ENCODE results near the gene PHF21A.
A peak's percentile ranks its signal among the peaks of the same experiment; 100 is the strongest.

PHF21A gene

GRCh38 chr11:46130286-46130940 lies 9.2 kb upstream of the PHF21A start:
- Histone ChIP-seq H3K36me3 (ENCODE audit: insufficient read depth, low read length) (no peaks in the 10 kb centered on the region), H3K4me2 (ENCODE audit: low read length) (no peak overlapping the region), H4K20me1 (ENCODE audit: insufficient read depth, low read length) (no peaks in the 10 kb centered on the region), H3K27ac (ENCODE audit: low read depth, low read length, poor library complexity, severe bottlenecking) (no peak overlapping the region), H3K9ac (ENCODE audit: low read length) (no peak overlapping the region), H3K4me3 (ENCODE audit: low read depth, low read length, poor library complexity, severe bottlenecking) (no peak overlapping the region), H3K9me2 (ENCODE audit: low read depth, low read length) (no peaks in the 10 kb centered on the region), H3K27me3 (ENCODE audit: insufficient read depth, low read length) (no peaks in the 10 kb centered on the region), H3K9me3 (ENCODE audit: low read length) (no peaks in the 10 kb centered on the region), H3K79me2 (ENCODE audit: insufficient read depth, low read length) (no peaks in the 10 kb centered on the region), H2AFZ (ENCODE audit: low read length) (no peak overlapping the region), H3K4me1 (ENCODE audit: insufficient read depth, low read length, severe bottlenecking) (peaks cover 9% of the 10 kb centered on the region), H3F3A (ENCODE audit: insufficient read depth, low read length) (no peaks in the 10 kb centered on the region)
- no peak for TF ChIP-seq CTCF (IDR thresholded peaks at IDR 0.05; ENCODE audit: low read length)
- no peak for TF ChIP-seq EZH2 (IDR thresholded peaks at IDR 0.05; ENCODE audit: borderline replicate concordance, low read length)

- peaks cover 9% of the 10 kb centered on the region for H3K4me1 ChIP-seq (ENCODE audit: insufficient read depth, low read length, severe bottlenecking)
- H4K20me1 ChIP-seq (ENCODE audit: insufficient read depth, low read length): no peaks in the 10 kb centered on the region
- no peak overlapping the region for H3K27ac ChIP-seq (ENCODE audit: low read depth, low read length, poor library complexity, severe bottlenecking)
- no peaks in the 10 kb centered on the region for H3F3A ChIP-seq (ENCODE audit: insufficient read depth, low read length)
- no peaks in the 10 kb centered on the region for H3K79me2 ChIP-seq (ENCODE audit: insufficient read depth, low read length)
- H3K36me3 ChIP-seq (ENCODE audit: insufficient read depth, low read length): no peaks in the 10 kb centered on the region
- TF ChIP-seq EZH2 (IDR thresholded peaks at IDR 0.05; ENCODE audit: borderline replicate concordance, low read length): no peak
- no peak for TF ChIP-seq CTCF (IDR thresholded peaks at IDR 0.05; ENCODE audit: low read length)
- H3K9me2 ChIP-seq (ENCODE audit: low read depth, low read length): no peaks in the 10 kb centered on the region
- H3K4me3 ChIP-seq (ENCODE audit: low read depth, low read length, poor library complexity, severe bottlenecking): no peak overlapping the region
- H3K4me2 ChIP-seq (ENCODE audit: low read length): no peak overlapping the region
- H2AFZ ChIP-seq (ENCODE audit: low read length): no peak overlapping the region
- H3K27me3 ChIP-seq (ENCODE audit: insufficient read depth, low read length): no peaks in the 10 kb centered on the region
- H3K9ac ChIP-seq (ENCODE audit: low read length): no peak overlapping the region
- H3K9me3 ChIP-seq (ENCODE audit: low read length): no peaks in the 10 kb centered on the region
These were observed 7.9 kb upstream of the PHF21A start for GRCh38 chr11:46129133-46129532.

GRCh38 chr11:46127150-46127638 lies 5.9 kb upstream of the PHF21A start:
- H3F3A ChIP-seq (ENCODE audit: insufficient read depth, low read length): no peaks in the 10 kb centered on the region
- H3K9me2 ChIP-seq (ENCODE audit: low read depth, low read length): no peaks in the 10 kb centered on the region
- no peak overlapping the region for H3K4me2 ChIP-seq (ENCODE audit: low read length)
- no peak overlapping the region for H3K9ac ChIP-seq (ENCODE audit: low read length)
- H3K4me1 ChIP-seq (ENCODE audit: insufficient read depth, low read length, severe bottlenecking): peaks cover 14% of the 10 kb centered on the region
- H3K79me2 ChIP-seq (ENCODE audit: insufficient read depth, low read length): no peaks in the 10 kb centered on the region
- peak; percentile 49; the same call in 1 of the 2 replicates for TF ChIP-seq CTCF (IDR thresholded peaks at IDR 0.05; ENCODE audit: low read length)
- TF ChIP-seq EZH2 (IDR thresholded peaks at IDR 0.05; ENCODE audit: borderline replicate concordance, low read length): no peak
- no peaks in the 10 kb centered on the region for H3K36me3 ChIP-seq (ENCODE audit: insufficient read depth, low read length)
- no peak overlapping the region for H2AFZ ChIP-seq (ENCODE audit: low read length)
- H3K9me3 ChIP-seq (ENCODE audit: low read length): no peaks in the 10 kb centered on the region
- no peak overlapping the region for H3K27ac ChIP-seq (ENCODE audit: low read depth, low read length, poor library complexity, severe bottlenecking)
- H4K20me1 ChIP-seq (ENCODE audit: insufficient read depth, low read length): no peaks in the 10 kb centered on the region
- H3K4me3 ChIP-seq (ENCODE audit: low read depth, low read length, poor library complexity, severe bottlenecking): no peak overlapping the region
- no peaks in the 10 kb centered on the region for H3K27me3 ChIP-seq (ENCODE audit: insufficient read depth, low read length)

All from OCI-LY1 (cell line).